Gastrocnemius medialis (tissue), 4 donors: ENCODE results near the gene MARCHF3. TPM values are rescaled to one million over a fixed set of nuclear protein-coding genes. Genes with fewer than 3 reads are reported as not detected.
"Not testable (repeated sequence)": the region's sequence is repeated elsewhere in the genome, so short reads cannot be mapped to it uniquely, and the experiment has no call there.

Experiments used
- ATAC-seq, 2 donors: fragments of 150-250 bp; one replicate each; pipeline ENCODE4 v1.9.1; 2016
- DNase-seq, 2 donors: peaks; one replicate each; pipeline ENCODE4 v3.0.0-alpha.2; 2019
- H3K27ac ChIP-seq, 4 donors: fragments of 200-600 bp; sonication (generic); 1 replicate in 1 of 4; 2 replicates in 3 of 4; pipeline ENCODE4 v1.5.1; 2016 to 2018; ENCODE audit warnings: mild to moderate bottlenecking in 2 of 4, moderate library complexity in 1 of 4
- H3K27me3 ChIP-seq, 3 donors: fragments of 200-600 bp; sonication (generic) in 2 of 3; 1 replicate in 1 of 3; 2 replicates in 2 of 3; pipeline versions ENCODE4 v1.5.1 to v1.6.0; 2016 to 2019; ENCODE audit warnings: mild to moderate bottlenecking in 1 of 3, moderate library complexity in 1 of 3
- H3K36me3 ChIP-seq, 2 donors: fragments of 200-600 bp; sonication (generic) in 1 of 2; one replicate each; pipeline ENCODE4 v1.5.1; 2017 to 2018
- H3K4me1 ChIP-seq, 2 donors: fragments of 200-600 bp; sonication (generic) in 1 of 2; one replicate each; pipeline ENCODE4 v1.5.1; 2016 to 2017; ENCODE audit warnings: mild to moderate bottlenecking in 2 of 2
- H3K4me3 ChIP-seq, 4 donors: fragments of 200-600 bp; sonication (generic) in 3 of 4; 1 replicate in 1 of 4; 2 replicates in 3 of 4; pipeline ENCODE4 v1.5.1; 2016 to 2019; ENCODE audit warnings: mild to moderate bottlenecking in 2 of 4
- H3K9me3 ChIP-seq, 3 donors: fragments of 200-600 bp; sonication (generic) in 2 of 3; 1 replicate in 1 of 3; 2 replicates in 2 of 3; pipeline ENCODE4 v1.5.1; 2016 to 2019
- CTCF ChIP-seq, 5 experiments: fragments of 450-650 bp in 3 of 5; fragments of 200-600 bp in 2 of 5; sonication (generic) in 2 of 5; IDR thresholded peaks in 4 of 5; conservative IDR thresholded peaks in 1 of 5; 1 replicate in 4 of 5; 2 replicates in 1 of 5; pipeline ENCODE4 v1.5.1; 2016 to 2019; ENCODE audit warnings: antibody characterized with exemption in 5 of 5, mild to moderate bottlenecking in 3 of 5, moderate library complexity in 3 of 5
- POLR2A ChIP-seq, 2 donors: fragments of 450-650 bp; IDR thresholded peaks; one replicate each; pipeline ENCODE4 v1.6.1; 2017; ENCODE audit warnings: antibody characterized with exemption in 2 of 2, mild to moderate bottlenecking in 2 of 2, moderate library complexity in 2 of 2
- in situ Hi-C, 4 donors: fragments of 200-750 bp; cut with MboI; loops; one replicate each; pipeline versions ENCODE4 v1.15.0 to v1.8.0; 2017; ENCODE audit warnings: low sequenced_read_pairs in 4 of 4
- intact Hi-C: fragments of 100-400 bp; cut with DNase I; formaldehyde crosslinking; loops from one replicate; pipeline ENCODE4 v1.15.1; 2023; ENCODE audit warnings: low total_unique reads
- total RNA-seq, 4 donors: library from RNA; depleted of rRNA; stranded (reverse); fragments of >200 nt; gene quantifications; one replicate each; pipeline versions ENCODE4 v1.1.0 to v1.2.3, GENCODE V29; 2016

Gene MARCHF3
- total RNA-seq, 4 donors from 2014 or later: 2.4 to 6.2 (median 3.6) TPM

GRCh38 chr5:127061537-127061936 is 31.2 kb upstream of the MARCHF3 start:
- no peaks in the 10 kb centered on the region for H3K9me3 ChIP-seq
- in situ Hi-C loops (no loop called here), intact Hi-C loops (no loop called here)
- no peaks in the 10 kb centered on the region for H3K27me3 ChIP-seq
- H3K4me3 ChIP-seq: no peak overlapping the region
- ATAC-seq: no peak
- H3K4me1 ChIP-seq: no peaks in the 10 kb centered on the region
- TF ChIP-seq CTCF (IDR thresholded peaks at IDR 0.05 in 4 of 5, conservative IDR thresholded peaks at IDR 0.05 in 1 of 5) (no peak), POLR2A (IDR thresholded peaks at IDR 0.05) (no peak)
- H3K27ac ChIP-seq: no peak overlapping the region
- H3K36me3 ChIP-seq: no peaks in the 10 kb centered on the region
- DNase-seq: no peak

DNA sequence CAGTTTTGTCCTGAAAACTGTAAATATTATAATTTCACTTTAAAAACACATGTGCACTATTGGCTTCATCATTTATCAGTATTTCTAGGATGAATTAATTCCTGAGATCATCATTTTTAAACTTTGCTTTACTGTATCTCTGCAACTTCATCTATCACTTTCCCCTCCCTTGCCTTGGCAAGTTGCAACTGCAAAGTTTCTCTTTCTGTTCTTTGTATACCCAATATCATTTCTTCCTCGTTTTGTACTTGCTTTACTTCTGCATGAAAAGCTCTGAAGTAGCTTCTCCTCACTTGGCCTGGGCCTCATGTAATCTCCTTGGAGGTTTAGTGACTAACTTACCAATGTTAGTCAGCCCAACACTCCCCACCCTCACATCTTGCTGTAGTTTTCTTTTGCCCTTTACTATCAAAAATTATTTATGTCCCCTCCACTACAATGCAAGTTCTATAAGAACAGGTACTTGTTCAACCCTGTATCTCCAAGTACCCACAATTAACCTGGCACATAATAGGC is 30.2 kb upstream of the MARCHF3 start:
- ATAC-seq (no peak), DNase-seq (no peak)
- intact Hi-C loops (no loop called here), in situ Hi-C loops (no loop called here)
- Histone ChIP-seq H3K27me3 (no peaks in the 10 kb centered on the region), H3K27ac (no peak overlapping the region), H3K4me1 (no peaks in the 10 kb centered on the region), H3K36me3 (no peaks in the 10 kb centered on the region), H3K4me3 (no peak overlapping the region), H3K9me3 (no peaks in the 10 kb centered on the region)
- TF ChIP-seq CTCF (IDR thresholded peaks at IDR 0.05 in 4 of 5, conservative IDR thresholded peaks at IDR 0.05 in 1 of 5) (no peak), POLR2A (IDR thresholded peaks at IDR 0.05) (no peak)

DNA sequence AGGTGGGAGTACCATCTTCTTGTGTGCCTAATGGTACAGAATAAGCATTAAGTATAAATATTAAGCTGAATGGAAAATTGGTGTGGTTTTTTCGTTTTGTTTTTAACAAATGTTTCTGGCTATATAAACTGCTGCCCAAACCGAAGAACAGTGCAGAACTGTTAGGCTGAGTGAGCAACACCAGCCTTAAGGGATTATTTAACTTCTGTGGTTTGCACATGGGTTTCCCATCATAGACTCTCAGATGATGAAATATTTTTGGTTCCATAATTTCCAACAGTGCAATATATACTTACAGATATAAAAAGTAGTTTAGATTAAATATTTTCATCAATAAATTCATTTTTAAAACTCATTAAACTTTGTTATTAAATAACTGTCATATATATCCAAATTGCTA is 26.5 kb upstream of the MARCHF3 start:
- ATAC-seq (no peak), DNase-seq (no peak)
- intact Hi-C loops: no loop called here
- Histone ChIP-seq H3K9me3 (no peaks in the 10 kb centered on the region), H3K4me3 (no peak overlapping the region), H3K27me3 (no peaks in the 10 kb centered on the region), H3K27ac (no peak overlapping the region), H3K4me1 (no peaks in the 10 kb centered on the region), H3K36me3 (no peaks in the 10 kb centered on the region)
- TF ChIP-seq POLR2A (IDR thresholded peaks at IDR 0.05) (no peak), CTCF (IDR thresholded peaks at IDR 0.05 in 4 of 5, conservative IDR thresholded peaks at IDR 0.05 in 1 of 5) (no peak)
- in situ Hi-C loops: no loop called here

GRCh38 chr5:127055880-127056653 is 25.7 kb upstream of the MARCHF3 start:
- no peaks in the 10 kb centered on the region for H3K4me1 ChIP-seq
- in situ Hi-C loops (no loop called here), intact Hi-C loops (no loop called here)
- H3K9me3 ChIP-seq: no peaks in the 10 kb centered on the region
- TF ChIP-seq CTCF (IDR thresholded peaks at IDR 0.05 in 4 of 5, conservative IDR thresholded peaks at IDR 0.05 in 1 of 5): no peak
- TF ChIP-seq POLR2A (IDR thresholded peaks at IDR 0.05): no peak
- no peak overlapping the region for H3K27ac ChIP-seq
- H3K4me3 ChIP-seq: no peak overlapping the region
- no peak for ATAC-seq
- DNase-seq: no peak
- no peaks in the 10 kb centered on the region for H3K27me3 ChIP-seq
- H3K36me3 ChIP-seq: no peaks in the 10 kb centered on the region

- H3K27me3 ChIP-seq, in situ Hi-C loops, H3K27ac ChIP-seq, ATAC-seq, H3K4me3 ChIP-seq, H3K9me3 ChIP-seq, H3K4me1 ChIP-seq, H3K36me3 ChIP-seq, intact Hi-C loops, DNase-seq: not testable (repeated sequence)
Observed at GRCh38 chr5:127053551-127053950, 23.2 kb upstream of the MARCHF3 start.
